ENCODE results near the gene PCP4L1.

Gene PCP4L1

GRCh38 chr1:161265305-161265704 is 6.8 kb downstream of the PCP4L1 start:
- in situ Hi-C loops (cut with HindIII; ENCODE audit: low sequenced_read_pairs) = no loop called here

DNA sequence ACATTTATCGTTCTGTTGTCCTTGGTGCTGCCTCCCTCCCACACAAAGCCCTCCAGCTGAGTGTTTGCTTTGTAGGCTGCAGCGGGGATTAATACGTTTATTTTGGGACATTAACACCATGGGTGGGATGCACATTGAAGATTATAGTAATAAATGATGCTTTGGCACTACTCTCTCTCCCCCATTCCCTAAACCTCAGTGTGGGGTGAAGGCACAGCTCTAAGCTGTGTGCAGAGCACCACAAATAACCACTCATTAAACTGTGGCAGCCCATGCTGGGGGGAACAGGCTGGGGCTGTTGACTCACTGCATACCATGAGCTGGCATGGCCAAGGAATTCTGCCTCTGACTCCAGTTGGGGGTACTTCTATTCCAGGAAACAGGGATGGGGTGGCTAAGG is 7.7 kb downstream of the PCP4L1 start:
- in situ Hi-C loops (cut with HindIII; ENCODE audit: low sequenced_read_pairs) = no loop called here

GRCh38 chr1:161266836-161267235 is 8.3 kb downstream of the PCP4L1 start:
- in situ Hi-C loops (cut with HindIII; ENCODE audit: low sequenced_read_pairs) = no loop called here

- in situ Hi-C loops (cut with HindIII; ENCODE audit: low sequenced_read_pairs) = no loop called here
These were observed 8.8 kb downstream of the PCP4L1 start for GRCh38 chr1:161267321-161267720.

DNA sequence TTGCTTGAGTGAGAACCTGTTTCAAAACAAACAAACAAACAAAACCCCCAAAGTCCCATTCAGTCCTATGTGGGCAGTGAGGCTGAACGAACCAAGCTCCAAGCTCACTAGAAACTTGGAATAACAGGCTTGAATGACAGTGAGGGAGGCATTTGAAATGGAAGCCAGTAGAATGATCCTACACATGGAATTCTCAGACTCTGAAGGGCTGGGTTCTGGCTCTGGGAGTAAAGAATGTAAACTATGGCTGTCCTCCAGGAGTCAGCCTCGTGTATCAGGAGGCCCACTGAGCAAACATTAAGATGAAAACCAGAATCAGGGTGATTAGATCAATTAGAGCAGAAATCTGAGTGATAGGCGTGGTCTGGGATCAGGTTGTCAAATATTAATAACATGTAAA is 14.9 kb downstream of the PCP4L1 start:
- in situ Hi-C loops (cut with HindIII; ENCODE audit: low sequenced_read_pairs) = no loop called here

DNA sequence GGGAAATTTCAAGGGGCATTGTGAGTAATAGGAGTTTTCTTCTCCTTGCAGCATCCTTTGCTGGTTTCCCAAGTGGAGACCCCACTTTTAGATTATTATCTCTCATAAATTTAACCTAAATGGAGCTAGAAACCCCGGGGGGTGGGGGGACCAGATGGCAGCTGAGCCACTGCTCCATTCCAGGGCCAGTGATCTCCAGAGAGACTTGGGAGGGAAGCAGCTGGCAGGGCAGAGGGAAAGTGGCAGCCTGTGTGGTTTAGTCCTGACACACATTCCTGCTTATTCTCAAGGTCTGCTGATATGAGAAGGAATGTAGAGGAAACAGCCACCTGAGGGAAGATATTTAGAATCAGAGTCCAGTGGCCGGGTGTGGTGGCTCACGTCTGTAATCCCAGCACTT is 16.3 kb downstream of the PCP4L1 start:
- in situ Hi-C loops (cut with HindIII; ENCODE audit: low sequenced_read_pairs) = no loop called here

DNA sequence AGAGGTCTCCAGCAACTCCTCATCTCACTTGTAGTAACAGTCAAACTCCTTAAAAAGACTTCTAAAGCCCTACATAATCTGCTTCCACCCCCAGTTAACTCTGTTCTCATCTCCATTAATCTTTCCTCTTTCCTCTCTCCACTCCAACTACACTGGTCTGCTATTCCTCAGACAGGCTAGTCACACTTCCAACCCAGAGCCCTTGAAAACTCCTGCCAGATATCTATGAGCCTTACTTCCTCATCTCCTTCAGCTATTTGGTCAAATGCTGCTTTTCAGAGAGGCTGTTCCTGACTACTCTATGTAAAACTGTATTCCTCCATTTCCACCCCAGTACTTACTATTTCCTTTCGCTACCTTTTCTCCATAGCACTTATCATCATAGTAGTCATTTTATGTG is 24.4 kb downstream of the PCP4L1 start:
- in situ Hi-C loops (cut with HindIII; ENCODE audit: low sequenced_read_pairs) = no loop called here

DNA sequence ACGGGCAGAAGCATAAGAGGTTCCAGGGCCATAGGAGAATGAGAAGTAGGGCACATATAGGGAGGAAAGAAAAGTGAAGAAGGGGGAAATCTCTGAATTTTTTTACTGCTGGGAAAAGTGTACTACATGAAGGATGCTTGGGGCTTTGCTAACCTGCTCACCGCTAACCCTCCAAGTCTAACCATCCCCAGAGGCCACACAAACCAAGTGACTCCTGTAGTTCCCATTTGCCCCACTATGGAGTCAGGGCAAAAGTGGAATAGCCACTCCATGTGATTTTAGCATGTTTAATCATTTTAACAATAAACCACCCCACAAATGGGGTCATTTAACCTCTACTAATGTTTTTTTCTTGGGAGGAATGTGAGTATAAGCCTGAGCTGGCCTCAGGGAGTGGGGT is 26.6 kb downstream of the PCP4L1 start:
- in situ Hi-C loops (cut with HindIII; ENCODE audit: low sequenced_read_pairs) = no loop called here

DNA sequence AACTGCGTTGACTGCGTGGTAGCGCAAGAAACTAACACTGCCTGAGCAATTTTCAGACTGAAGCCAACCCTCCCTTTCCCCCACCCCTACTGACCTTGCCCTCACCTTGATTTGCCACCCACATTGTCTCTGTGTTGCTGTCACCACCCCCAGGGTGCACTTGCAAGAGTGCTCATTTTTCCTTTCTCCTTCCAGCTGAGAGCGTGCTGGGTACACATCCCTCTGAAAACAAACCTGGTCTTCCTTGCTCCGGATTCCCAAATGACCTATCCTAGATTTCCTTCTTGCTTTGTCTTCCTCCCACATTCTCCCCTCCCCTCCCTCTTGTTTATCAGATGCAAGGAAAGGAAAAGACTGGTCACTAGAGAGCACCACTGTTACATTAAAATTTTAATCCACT is 27.0 kb downstream of the PCP4L1 start:
- in situ Hi-C loops (cut with HindIII; ENCODE audit: low sequenced_read_pairs) = no loop called here

GRCh38 chr1:161287482-161288054 is 29.0 kb downstream of the PCP4L1 start:
- in situ Hi-C loops (cut with HindIII; ENCODE audit: low sequenced_read_pairs) = no loop called here

GRCh38 chr1:161290779-161291178 is 32.2 kb downstream of the PCP4L1 start:
- in situ Hi-C loops (cut with HindIII; ENCODE audit: low sequenced_read_pairs) = no loop called here

DNA sequence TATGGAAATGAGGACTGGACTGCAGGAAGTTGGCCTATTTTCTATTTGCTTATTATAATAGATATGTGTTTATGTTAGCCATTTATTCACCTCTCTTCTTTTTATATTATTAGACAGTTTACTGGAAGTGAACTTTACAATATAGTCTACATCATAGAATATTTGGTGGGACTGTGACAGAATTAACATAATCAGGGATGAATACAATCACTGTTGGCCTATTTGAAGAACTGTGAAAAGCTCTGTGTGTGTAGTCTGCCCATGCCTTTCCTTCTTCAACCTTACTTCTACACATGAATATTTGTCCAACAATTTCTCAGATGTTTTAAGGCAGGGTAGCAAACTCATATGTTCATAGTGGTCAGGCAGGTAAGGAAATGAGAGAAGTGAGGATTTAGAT is 38.9 kb downstream of the PCP4L1 start:
- in situ Hi-C loops (cut with HindIII; ENCODE audit: low sequenced_read_pairs) = no loop called here

DNA sequence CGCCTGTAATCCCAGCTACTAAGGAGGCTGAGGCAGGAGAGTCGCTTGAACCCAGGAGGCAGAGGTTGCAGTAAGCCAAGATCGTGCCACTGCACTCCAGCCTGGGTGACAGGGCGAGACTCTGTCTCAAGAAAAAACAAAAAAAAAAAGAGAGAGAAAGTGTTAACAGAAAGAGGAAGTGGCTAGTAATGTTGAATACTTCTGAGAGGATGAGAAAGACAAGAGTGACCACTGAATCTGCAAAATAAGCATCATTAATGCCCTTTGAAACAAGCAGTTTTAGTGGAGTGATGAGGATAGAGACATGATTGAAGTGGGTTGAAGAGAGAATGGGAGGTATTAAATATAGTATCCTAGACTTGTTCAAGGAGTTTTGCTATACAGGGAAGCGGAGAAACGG is 39.6 kb downstream of the PCP4L1 start:
- in situ Hi-C loops (cut with HindIII; ENCODE audit: low sequenced_read_pairs) = no loop called here

- in situ Hi-C loops (cut with HindIII; ENCODE audit: low sequenced_read_pairs) = no loop called here
These were observed 40.8 kb downstream of the PCP4L1 start for GRCh38 chr1:161299347-161299746.

DNA sequence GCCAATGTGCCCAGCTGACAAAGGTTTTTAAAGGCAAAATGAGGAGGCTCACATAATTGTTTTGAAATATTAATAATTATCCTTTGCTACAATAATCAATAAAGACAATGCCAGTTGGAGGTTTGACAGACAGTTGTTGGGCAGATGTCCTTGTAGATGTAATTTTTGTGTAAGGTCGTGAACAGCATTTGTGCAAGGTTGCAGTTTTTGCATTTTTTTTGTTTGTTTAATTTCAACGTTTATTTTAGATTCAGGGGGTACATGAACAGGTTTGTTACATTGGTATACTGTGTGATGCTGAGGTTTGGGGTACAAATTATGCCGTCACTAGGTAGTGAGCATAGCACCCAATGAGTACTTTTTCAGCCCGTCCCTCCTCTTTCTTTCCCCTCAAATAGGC is 41.9 kb downstream of the PCP4L1 start:
- in situ Hi-C loops (cut with HindIII; ENCODE audit: low sequenced_read_pairs) = no loop called here

DNA sequence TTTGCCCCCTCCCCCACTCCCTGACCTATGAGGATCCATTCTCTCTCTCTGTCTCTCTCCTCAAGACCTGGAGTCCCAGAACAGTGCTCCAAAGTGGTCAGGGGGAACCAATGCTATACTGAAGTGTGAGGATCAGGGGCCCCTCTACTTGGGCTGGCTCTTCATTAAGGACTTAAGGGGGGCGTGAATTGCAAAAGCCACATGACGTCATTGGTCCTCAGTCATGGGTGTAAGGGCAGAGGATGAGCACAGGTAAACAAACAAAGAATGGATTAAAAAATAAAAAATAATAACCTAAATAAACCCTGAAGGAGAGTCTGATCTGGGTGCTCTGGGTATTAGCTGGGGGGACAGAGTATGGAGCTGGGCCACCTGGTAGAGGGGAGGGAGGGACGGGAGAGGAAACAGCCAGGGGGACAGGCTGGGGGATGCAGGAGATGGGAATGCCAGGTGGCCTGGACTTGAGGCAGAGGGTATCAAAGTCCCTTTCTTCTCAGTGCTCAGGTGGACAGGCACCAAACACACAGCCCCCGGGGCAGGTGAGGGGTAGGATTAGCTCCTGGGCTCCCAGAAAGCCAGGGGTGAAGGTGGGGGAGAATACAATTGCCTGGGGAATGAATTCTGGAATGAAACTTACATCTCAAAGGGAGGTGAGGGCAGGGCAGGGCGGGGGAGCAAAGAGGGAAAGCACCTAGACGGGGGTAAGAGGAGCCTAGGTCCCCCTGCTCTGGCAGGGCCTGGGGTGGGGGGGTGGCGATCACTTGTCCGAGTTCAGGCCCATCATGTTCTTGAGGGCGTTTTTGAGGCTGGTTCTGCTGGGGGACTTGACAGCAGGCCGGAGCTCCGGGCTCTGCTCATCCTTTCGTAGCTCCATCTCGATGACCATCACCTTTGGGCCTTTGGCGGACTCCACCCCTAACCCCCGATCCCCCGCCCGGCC is 46.7 kb downstream of the PCP4L1 start:
- in situ Hi-C loops (cut with HindIII; ENCODE audit: low sequenced_read_pairs) = loop anchor here (5.0 kb wide), 2 partner anchors 67 to 88 kb away; partner anchors contain the start of gene FCER1G

DNA sequence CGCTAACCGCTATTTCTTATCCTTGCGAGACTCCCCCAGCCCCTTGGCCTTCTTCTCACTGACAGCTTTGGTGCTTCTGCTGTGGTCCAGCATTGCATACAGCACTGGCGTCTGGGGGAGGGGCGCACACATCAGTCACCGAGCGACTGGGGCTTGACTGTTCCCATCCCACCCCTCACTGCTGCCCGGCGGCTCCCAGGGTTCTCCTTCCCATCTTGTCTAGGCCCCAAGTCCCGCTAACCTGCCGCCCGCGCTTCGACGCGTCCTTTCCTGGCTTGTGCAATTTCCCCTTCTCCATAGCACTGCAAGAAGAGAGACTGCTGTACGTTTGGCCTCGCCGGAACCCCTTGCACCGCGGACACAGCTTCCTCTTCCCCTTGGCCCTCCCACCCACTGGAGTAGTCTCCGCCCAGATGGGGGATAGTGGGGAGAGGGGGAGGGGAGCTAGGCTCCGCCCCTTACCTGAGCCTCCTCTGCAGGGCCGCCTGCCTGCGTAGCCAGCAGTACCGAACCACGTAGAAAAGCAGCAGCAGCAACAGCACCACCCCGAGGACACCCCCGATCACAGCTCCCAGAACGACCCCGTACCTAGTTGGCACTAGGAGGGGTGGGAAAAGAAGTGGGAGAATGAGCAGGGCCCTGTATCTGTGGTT is 47.4 kb downstream of the PCP4L1 start:
- in situ Hi-C loops (cut with HindIII; ENCODE audit: low sequenced_read_pairs) = loop anchor here (5.0 kb wide), 2 partner anchors 66 to 89 kb away; partner anchors contain the start of gene FCER1G

GRCh38 chr1:161307230-161307768 is 48.8 kb downstream of the PCP4L1 start:
- in situ Hi-C loops (cut with HindIII; ENCODE audit: low sequenced_read_pairs) = loop anchor here (5.0 kb wide), 2 partner anchors 65 to 90 kb away; partner anchors contain the start of gene FCER1G

DNA sequence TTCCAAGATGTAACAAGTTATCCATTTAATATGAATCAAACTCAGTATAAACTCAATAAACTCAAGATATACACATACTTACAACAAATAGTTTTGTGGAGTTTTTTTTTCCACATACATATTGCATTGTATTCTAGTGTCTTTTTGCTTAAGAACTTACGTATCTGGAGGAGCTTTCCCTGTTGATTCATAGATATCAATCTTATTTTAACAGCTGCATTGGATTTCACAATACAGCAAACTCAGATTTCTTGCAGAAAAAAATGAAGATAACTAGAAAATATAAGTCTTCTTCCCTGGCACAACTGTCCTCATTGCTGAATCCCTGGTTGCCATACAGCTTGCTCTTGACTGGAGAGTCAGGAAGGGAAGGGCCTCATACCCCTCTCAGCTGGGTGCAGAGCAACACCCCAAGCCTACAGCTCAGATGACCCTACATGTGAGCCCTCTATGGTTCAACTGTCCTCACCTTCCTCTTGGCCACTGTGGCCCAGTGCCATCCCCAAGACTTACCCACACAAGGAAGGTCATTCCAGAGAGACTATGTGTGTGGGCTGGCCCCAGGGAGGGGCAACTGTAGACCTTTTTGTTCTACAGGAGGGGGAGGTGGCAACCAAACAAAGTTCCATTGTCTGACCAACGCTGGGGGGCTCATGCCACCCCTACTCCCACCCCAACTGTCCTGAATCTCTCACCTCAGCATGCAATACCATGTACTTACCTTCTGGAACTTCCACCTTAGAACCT is 49.5 kb downstream of the PCP4L1 start:
- in situ Hi-C loops (cut with HindIII; ENCODE audit: low sequenced_read_pairs) = loop anchor here (5.0 kb wide), 2 partner anchors 64 to 91 kb away; partner anchors contain the start of gene FCER1G

- in situ Hi-C loops (cut with HindIII; ENCODE audit: low sequenced_read_pairs) = loop anchor here (5.0 kb wide), 2 partner anchors 62 to 93 kb away; partner anchors contain the start of gene FCER1G
These were observed 51.3 kb downstream of the PCP4L1 start, which contains the start of gene MPZ for GRCh38 chr1:161309868-161310267. TSS of gene MPZ (minus strand) at chr1:161309968. CDS start at chr1:161309905, 63 bp downstream.

Data from endothelial cell of hepatic sinusoid (primary cell).